Neural progenitor cell (in vitro differentiated cells): ENCODE results near the gene KIAA1958. TPM values are rescaled to one million over a fixed set of nuclear protein-coding genes. Genes with fewer than 3 reads are reported as not detected.

Source experiments
- DNase-seq: peaks from one replicate; pipeline ENCODE4 v3.0.0-alpha.2; 2016; ENCODE audit warnings: low spot score
- H2AFZ ChIP-seq: fragments of 200-600 bp; sonication (generic); replicated peaks from 2 replicates; pipeline ENCODE4 v1.6.1; 2016; ENCODE audit warnings: antibody characterized with exemption
- H3F3A ChIP-seq: fragments of 200-600 bp; sonication (generic); 2 replicates; pipeline ENCODE4 v1.6.1; 2016; ENCODE audit warnings: antibody characterized with exemption, low read depth
- H3K27ac ChIP-seq: fragments of 200-600 bp; sonication (generic); 2 replicates; pipeline ENCODE4 v1.5.1; 2016; ENCODE audit warnings: mild to moderate bottlenecking
- H3K27me3 ChIP-seq: fragments of 200-600 bp; sonication (generic); 2 replicates; pipeline ENCODE4 v1.6.1; 2016; ENCODE audit warnings: mild to moderate bottlenecking, moderate library complexity
- H3K36me3 ChIP-seq: fragments of 200-600 bp; sonication (generic); 2 replicates; pipeline ENCODE4 v1.5.1; 2016
- H3K4me1 ChIP-seq: fragments of 200-600 bp; sonication (generic); 2 replicates; pipeline ENCODE4 v1.6.1; 2016; ENCODE audit warnings: mixed run types
- H3K4me2 ChIP-seq: fragments of 200-600 bp; sonication (generic); 2 replicates; pipeline ENCODE4 v1.6.1; 2016
- H3K4me3 ChIP-seq: fragments of 200-600 bp; sonication (generic); 2 replicates; pipeline ENCODE4 v1.5.1; 2016
- H3K79me2 ChIP-seq: fragments of 200-600 bp; sonication (generic); 2 replicates; pipeline ENCODE4 v1.6.1; 2016; ENCODE audit warnings: low read depth
- H3K9ac ChIP-seq: fragments of 200-600 bp; sonication (generic); 2 replicates; pipeline ENCODE4 v1.6.1; 2016
- H3K9me3 ChIP-seq: fragments of 200-600 bp; sonication (generic); 2 replicates; pipeline ENCODE4 v1.5.1; 2016; ENCODE audit warnings: low read depth
- H4K20me1 ChIP-seq: fragments of 200-600 bp; sonication (generic); 2 replicates; pipeline ENCODE4 v1.6.1; 2016; ENCODE audit warnings: low read depth
- H3K27ac Mint-ChIP-seq: 3 replicates; pipeline ENCODE4 v1.8.0; 2021; ENCODE audit warnings: mixed read lengths
- H3K27me3 Mint-ChIP-seq: 2 replicates; pipeline ENCODE4 v1.8.0; 2022; ENCODE audit warnings: low read depth, mild to moderate bottlenecking, inconsistent platforms, moderate library complexity, mixed read lengths; ENCODE audit not compliant: insufficient read depth
- H3K36me3 Mint-ChIP-seq: 3 replicates; pipeline ENCODE4 v1.8.0; 2021; ENCODE audit warnings: mixed read lengths
- H3K4me1 Mint-ChIP-seq: 3 replicates; pipeline ENCODE4 v1.8.0; 2021; ENCODE audit warnings: mixed read lengths
- H3K4me3 Mint-ChIP-seq: 3 replicates; pipeline ENCODE4 v1.8.0; 2021; ENCODE audit warnings: mild to moderate bottlenecking, moderate library complexity, mixed read lengths
- H3K9me3 Mint-ChIP-seq: 3 replicates; pipeline ENCODE4 v1.8.0; 2020; ENCODE audit warnings: mixed read lengths
- CTCF ChIP-seq: fragments of 200-600 bp; sonication (generic); IDR thresholded peaks from 2 replicates; pipeline ENCODE4 v1.5.1; 2017; ENCODE audit warnings: antibody characterized with exemption, mild to moderate bottlenecking
- EZH2 ChIP-seq: fragments of 200-600 bp; sonication (generic); IDR thresholded peaks from 2 replicates; pipeline ENCODE4 v1.6.1; 2017; ENCODE audit warnings: antibody characterized with exemption, mild to moderate bottlenecking, moderate library complexity
- EZH2phosphoT487 ChIP-seq: fragments of 200-600 bp; sonication (generic); IDR thresholded peaks from 2 replicates; pipeline ENCODE4 v1.6.1; 2017; ENCODE audit warnings: antibody characterized with exemption
- total RNA-seq: library from RNA; depleted of rRNA; stranded (reverse); fragments of >200 nt; gene quantifications from 2 replicates; pipeline ENCODE4 v1.2.3, GENCODE V29; 2015; ENCODE audit warnings: low replicate concordance

KIAA1958 gene
- total RNA-seq, 1 donor from 2014 or later = 31.4 TPM

GRCh38 chr9:112529316-112529715 is 42.7 kb downstream of the KIAA1958 start:
- Histone ChIP-seq H3K79me2 (peaks cover 98% of the 10 kb centered on the region), H3K36me3 (no peaks in the 10 kb centered on the region), H3K9ac (no peak overlapping the region), H3K4me3 (no peak overlapping the region), H3F3A (no peaks in the 10 kb centered on the region), H3K27me3 (no peaks in the 10 kb centered on the region), H2AFZ (no peak overlapping the region), H3K27ac (no peak overlapping the region), H3K9me3 (no peaks in the 10 kb centered on the region), H3K4me1 (peaks cover 11% of the 10 kb centered on the region), H4K20me1 (peaks cover 73% of the 10 kb centered on the region), H3K4me2 (no peak overlapping the region)
- Mint-ChIP-seq H3K36me3 (peaks cover 50% of the 10 kb centered on the region), H3K9me3 (peaks cover 53% of the 10 kb centered on the region), H3K4me3 (no peak overlapping the region), H3K27ac (no peak overlapping the region), H3K27me3 (peaks cover 3% of the 10 kb centered on the region), H3K4me1 (no peaks in the 10 kb centered on the region)
- no peak for TF ChIP-seq EZH2
- no peak for TF ChIP-seq EZH2phosphoT487
- no peak for DNase-seq

- no peaks in the 10 kb centered on the region for H3K4me1 Mint-ChIP-seq
- H4K20me1 ChIP-seq = peaks cover 77% of the 10 kb centered on the region
- H3K4me3 ChIP-seq = no peak overlapping the region
- H3K9ac ChIP-seq = no peak overlapping the region
- no peak overlapping the region for H2AFZ ChIP-seq
- no peaks in the 10 kb centered on the region for H3F3A ChIP-seq
- peaks cover 99% of the 10 kb centered on the region for H3K79me2 ChIP-seq
- no peak overlapping the region for H3K27ac Mint-ChIP-seq
- H3K36me3 Mint-ChIP-seq = peaks cover 55% of the 10 kb centered on the region
- no peaks in the 10 kb centered on the region for H3K9me3 ChIP-seq
- peaks cover 4% of the 10 kb centered on the region for H3K27me3 Mint-ChIP-seq
- H3K27ac ChIP-seq = no peak overlapping the region
- no peak for TF ChIP-seq EZH2
- no peak for TF ChIP-seq EZH2phosphoT487
- TF ChIP-seq CTCF = no peak
- no peak for DNase-seq
- no peaks in the 10 kb centered on the region for H3K36me3 ChIP-seq
- no peaks in the 10 kb centered on the region for H3K27me3 ChIP-seq
- peaks cover 11% of the 10 kb centered on the region for H3K4me1 ChIP-seq
- no peak overlapping the region for H3K4me3 Mint-ChIP-seq
- no peak overlapping the region for H3K4me2 ChIP-seq
- H3K9me3 Mint-ChIP-seq = peaks cover 53% of the 10 kb centered on the region
Observed at GRCh38 chr9:112530751-112531205, 44.2 kb downstream of the KIAA1958 start.

GRCh38 chr9:112531666-112532282 is 45.1 kb downstream of the KIAA1958 start:
- H3K27ac ChIP-seq = no peak overlapping the region
- H3K4me3 ChIP-seq = no peak overlapping the region
- H3K79me2 ChIP-seq = peaks cover 99% of the 10 kb centered on the region
- H3K9me3 Mint-ChIP-seq = peaks cover 54% of the 10 kb centered on the region
- no peaks in the 10 kb centered on the region for H3K36me3 ChIP-seq
- DNase-seq = no peak
- peaks cover 4% of the 10 kb centered on the region for H3K27me3 Mint-ChIP-seq
- H3K27ac Mint-ChIP-seq = no peak overlapping the region
- no peaks in the 10 kb centered on the region for H3K27me3 ChIP-seq
- no peaks in the 10 kb centered on the region for H3F3A ChIP-seq
- no peak overlapping the region for H2AFZ ChIP-seq
- peaks cover 75% of the 10 kb centered on the region for H4K20me1 ChIP-seq
- peaks cover 11% of the 10 kb centered on the region for H3K4me1 ChIP-seq
- TF ChIP-seq CTCF (no peak), EZH2 (no peak), EZH2phosphoT487 (no peak)
- peaks cover 56% of the 10 kb centered on the region for H3K36me3 Mint-ChIP-seq
- H3K4me3 Mint-ChIP-seq = no peak overlapping the region
- no peak overlapping the region for H3K9ac ChIP-seq
- no peaks in the 10 kb centered on the region for H3K4me1 Mint-ChIP-seq
- no peak overlapping the region for H3K4me2 ChIP-seq
- no peaks in the 10 kb centered on the region for H3K9me3 ChIP-seq

GRCh38 chr9:112532427-112532826 is 45.8 kb downstream of the KIAA1958 start:
- Histone ChIP-seq H3F3A (no peaks in the 10 kb centered on the region), H3K27ac (no peak overlapping the region), H3K36me3 (no peaks in the 10 kb centered on the region), H3K9ac (no peak overlapping the region), H3K4me2 (no peak overlapping the region), H3K4me3 (no peak overlapping the region), H3K4me1 (peaks cover 11% of the 10 kb centered on the region), H2AFZ (no peak overlapping the region), H3K27me3 (no peaks in the 10 kb centered on the region), H4K20me1 (peaks cover 69% of the 10 kb centered on the region), H3K9me3 (no peaks in the 10 kb centered on the region), H3K79me2 (peaks cover 99% of the 10 kb centered on the region)
- H3K36me3 Mint-ChIP-seq = peaks cover 55% of the 10 kb centered on the region
- no peak overlapping the region for H3K27ac Mint-ChIP-seq
- TF ChIP-seq CTCF = no peak
- no peak for TF ChIP-seq EZH2phosphoT487
- no peak for TF ChIP-seq EZH2
- H3K27me3 Mint-ChIP-seq = peaks cover 7% of the 10 kb centered on the region
- no peaks in the 10 kb centered on the region for H3K4me1 Mint-ChIP-seq
- DNase-seq = no peak
- H3K4me3 Mint-ChIP-seq = no peak overlapping the region
- H3K9me3 Mint-ChIP-seq = peaks cover 52% of the 10 kb centered on the region
